A673 (cell line): ENCODE measurements around the gene FERMT2. TPM values are rescaled to one million over a fixed set of nuclear protein-coding genes. Genes with fewer than 3 reads are reported as not detected.

Experiments used
- BruUV-seq: library from RNA; stranded (reverse); fragments of 400-500 nt; replicated peaks from 2 replicates; lab custom pipeline; 2021; lab: Mats Ljungman, UMichigan
- CTCF ChIA-PET: fragments of 300-600 bp; sonication (Branson Sonifier 250); formaldehyde crosslinking; loops from one replicate; lab custom pipeline; 2022; ENCODE audit warnings: antibody characterized with exemption; lab: Charles Lee
- POLR2A ChIA-PET: fragments of 300-600 bp; sonication (Branson Sonifier 250); formaldehyde crosslinking; loops from one replicate; lab custom pipeline; 2022; ENCODE audit warnings: antibody characterized with exemption; ENCODE audit not compliant: low non-redundant PET; lab: Charles Lee
- DNase-seq: peaks from one replicate; pipeline ENCODE4 v3.0.0-alpha.2; 2015; ENCODE audit warnings: low spot score
- H3K27ac ChIP-seq: fragments of 200-600 bp; sonication (generic); 2 replicates; pipeline ENCODE4 v1.5.1; 2016; ENCODE audit warnings: mixed run types, low read depth, mild to moderate bottlenecking, mixed read lengths, antibody characterized with exemption, low read length; ENCODE audit not compliant: poor library complexity, severe bottlenecking
- H3K27me3 ChIP-seq: fragments of 200-600 bp; sonication (generic); replicated peaks from 2 replicates; pipeline ENCODE4 v1.6.1; 2017; ENCODE audit warnings: mixed run types, low read depth, mild to moderate bottlenecking, mixed read lengths, antibody characterized with exemption, low read length; ENCODE audit not compliant: insufficient read depth, poor library complexity
- H3K36me3 ChIP-seq: fragments of 200-600 bp; sonication (generic); 2 replicates; pipeline ENCODE4 v1.6.1; 2016; ENCODE audit warnings: mixed run types, mild to moderate bottlenecking, mixed read lengths, antibody characterized with exemption, low read length; ENCODE audit not compliant: insufficient read depth, poor library complexity, severe bottlenecking
- H3K4me1 ChIP-seq: fragments of 200-600 bp; sonication (generic); 2 replicates; pipeline ENCODE4 v1.6.1; 2017; ENCODE audit warnings: mixed run types, mild to moderate bottlenecking, mixed read lengths, antibody characterized with exemption, low read length; ENCODE audit not compliant: insufficient read depth, poor library complexity, severe bottlenecking
- H3K4me3 ChIP-seq: fragments of 200-600 bp; sonication (generic); 2 replicates; pipeline ENCODE4 v1.5.1; 2016; ENCODE audit warnings: low read depth, mixed run types, mild to moderate bottlenecking, mixed read lengths, low read length; ENCODE audit not compliant: poor library complexity, severe bottlenecking
- H3K9me3 ChIP-seq: fragments of 200-600 bp; sonication (generic); 2 replicates; pipeline ENCODE4 v1.6.1; 2016; ENCODE audit warnings: mixed run types, low read depth, mild to moderate bottlenecking, mixed read lengths, antibody characterized with exemption, low read length; ENCODE audit not compliant: poor library complexity, severe bottlenecking
- CTCF ChIP-seq: fragments of 300-800, 200-600 bp; sonication (generic); conservative IDR thresholded peaks from 2 replicates; pipeline ENCODE4 v1.5.1; 2017; ENCODE audit warnings: low read depth, mild to moderate bottlenecking, antibody characterized with exemption, low read length, moderate library complexity, mixed read lengths
- EZH2 ChIP-seq: fragments of 200-600 bp; sonication (generic); IDR thresholded peaks from 2 replicates; pipeline ENCODE4 v1.6.1; 2017; ENCODE audit warnings: borderline replicate concordance, low read depth, mild to moderate bottlenecking, mixed read lengths, antibody characterized with exemption, low read length; ENCODE audit not compliant: poor library complexity, severe bottlenecking
- intact Hi-C: fragments of 100-400 bp; cut with micrococcal nuclease; formaldehyde crosslinking; loops from one replicate; pipeline ENCODE4 v1.10.0; 2022; ENCODE audit not compliant: unreplicated experiment
- total RNA-seq: library from RNA; stranded (reverse); gene quantifications from 2 replicates; pipeline ENCODE4 v1.2.3, GENCODE V29; 2021

FERMT2 gene
- total RNA-seq, 1 experiment from 2014 or later = 38.3 TPM

- Histone ChIP-seq H3K27me3 (no peaks in the 10 kb centered on the region), H3K27ac (no peak overlapping the region), H3K4me3 (no peak overlapping the region), H3K36me3 (no peaks in the 10 kb centered on the region), H3K4me1 (peaks cover 6% of the 10 kb centered on the region), H3K9me3 (no peaks in the 10 kb centered on the region)
- TF ChIP-seq CTCF (no peak), EZH2 (no peak)
- POLR2A ChIA-PET = no interaction called here
- intact Hi-C loops = no loop called here
- CTCF ChIA-PET = no interaction called here
- no TSS peak for BruUV-seq
- DNase-seq = no peak
Measured at GRCh38 chr14:52891800-52892199, 59.0 kb downstream of the FERMT2 start.

DNA sequence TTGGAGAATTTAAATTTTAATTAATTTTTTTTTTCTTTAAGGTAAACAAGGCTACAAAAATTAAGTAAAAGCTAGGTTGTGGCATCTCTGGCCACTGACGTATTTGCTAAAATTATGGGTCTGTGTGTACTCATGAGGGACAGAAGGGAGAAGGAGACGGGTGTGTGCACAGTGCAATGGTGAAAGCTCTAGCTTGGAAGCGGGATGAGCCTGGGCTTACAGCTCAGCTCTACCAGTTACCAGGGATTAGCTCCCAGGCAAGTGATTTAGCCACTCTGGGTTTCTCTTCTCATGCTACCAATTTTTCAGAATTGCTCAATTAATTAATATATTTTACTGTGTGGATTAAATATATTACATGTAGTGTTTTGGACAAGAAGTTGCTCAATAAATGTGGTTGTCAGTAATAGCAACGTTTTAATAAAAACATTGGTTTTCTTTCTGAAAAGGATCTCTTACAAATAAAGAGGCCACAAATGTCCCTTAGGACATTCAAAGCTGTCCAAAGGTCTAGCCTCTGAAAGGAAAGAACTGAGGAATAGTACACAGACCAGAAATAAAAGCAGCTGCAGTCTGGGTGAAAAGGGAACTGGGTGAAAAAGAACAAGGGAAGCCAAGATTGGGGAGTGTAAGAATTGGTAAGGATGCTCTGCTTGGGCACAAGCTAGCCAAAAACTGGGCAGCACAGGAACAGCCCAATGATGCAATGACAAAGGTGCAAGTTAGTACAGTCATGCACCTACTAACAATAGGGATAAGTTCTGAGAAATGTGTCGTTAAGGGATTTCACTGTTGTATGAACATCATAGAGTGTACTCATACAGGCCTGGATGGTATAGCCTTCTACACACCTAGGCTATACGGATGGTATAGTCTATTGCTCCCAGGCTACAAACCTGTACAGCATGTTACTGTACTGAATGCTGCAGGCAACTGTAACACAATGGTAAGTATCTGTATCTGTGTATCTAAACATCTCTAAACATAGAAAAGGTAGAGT is 61.7 kb downstream of the FERMT2 start:
- Histone ChIP-seq H3K4me3 (no peak overlapping the region), H3K27me3 (no peaks in the 10 kb centered on the region), H3K4me1 (peaks cover 6% of the 10 kb centered on the region), H3K27ac (no peak overlapping the region), H3K9me3 (no peaks in the 10 kb centered on the region), H3K36me3 (no peaks in the 10 kb centered on the region)
- no peak for TF ChIP-seq EZH2
- no peak for TF ChIP-seq CTCF
- DNase-seq = no peak
- no TSS peak for BruUV-seq
- intact Hi-C loops = no loop called here
- ChIA-PET POLR2A (no interaction called here), CTCF (no interaction called here)

GRCh38 chr14:52888159-52888558 is 62.7 kb downstream of the FERMT2 start:
- Histone ChIP-seq H3K27ac (no peak overlapping the region), H3K27me3 (no peaks in the 10 kb centered on the region), H3K4me3 (no peak overlapping the region), H3K36me3 (no peaks in the 10 kb centered on the region), H3K9me3 (no peaks in the 10 kb centered on the region), H3K4me1 (peaks cover 13% of the 10 kb centered on the region)
- ChIA-PET POLR2A (interaction anchor here (0.7 kb wide), 1 partner anchor 28 kb away, joined by 3 read pairs; no protein-coding TSS in a partner anchor), CTCF (no interaction called here)
- intact Hi-C loops = no loop called here
- no peak for DNase-seq
- no TSS peak for BruUV-seq
- TF ChIP-seq CTCF = no peak
- no peak for TF ChIP-seq EZH2
